Small intestine (tissue), 7 donors: ENCODE data around the gene OR6S1. TPM values are rescaled to one million over a fixed set of nuclear protein-coding genes. Genes with fewer than 3 reads are reported as not detected.
"Not testable (repeated sequence)": the region's sequence is repeated elsewhere in the genome, so short reads cannot be mapped to it uniquely, and the experiment has no call there.

ENCODE experiments used
- DNase-seq, 2 donors: peaks; one replicate each; pipeline versions ENCODE4 v3.0.0 to v3.0.0-alpha.2; 2013
- FAIRE-seq: peaks from 2 replicates; lab custom pipeline; 2012; peaks lifted over from hg19 to GRCh38; lab: Jason Lieb, UNC
- H3K27ac ChIP-seq, 3 donors: one replicate each; pipeline ENCODE4 v1.5.1; 2013; ENCODE audit warnings: low read length in 2 of 3, mild to moderate bottlenecking in 2 of 3, control low read depth in 1 of 3, inconsistent platforms in 1 of 3, low read depth in 1 of 3, moderate library complexity in 1 of 3
- H3K27me3 ChIP-seq, 3 donors: one replicate each; pipeline ENCODE4 v1.6.1; 2013; ENCODE audit warnings: low read length in 3 of 3, inconsistent platforms in 1 of 3; ENCODE audit not compliant: control insufficient read depth in 3 of 3, insufficient read depth in 3 of 3
- H3K36me3 ChIP-seq, 3 donors: one replicate each; pipeline ENCODE4 v1.6.1; 2013; ENCODE audit warnings: low read length in 3 of 3, inconsistent platforms in 1 of 3, low read depth in 1 of 3, mild to moderate bottlenecking in 1 of 3, moderate library complexity in 1 of 3; ENCODE audit not compliant: control insufficient read depth in 3 of 3, insufficient read depth in 2 of 3
- H3K4me1 ChIP-seq, 3 donors: one replicate each; pipeline ENCODE4 v1.6.1; 2013; ENCODE audit warnings: low read length in 2 of 3, inconsistent platforms in 1 of 3, low read depth in 1 of 3, mild to moderate bottlenecking in 1 of 3, moderate library complexity in 1 of 3; ENCODE audit not compliant: control insufficient read depth in 3 of 3, insufficient read depth in 2 of 3
- H3K4me3 ChIP-seq, 3 donors: one replicate each; pipeline ENCODE4 v1.5.1; 2013; ENCODE audit warnings: low read length in 3 of 3, control low read depth in 1 of 3, inconsistent platforms in 1 of 3, low read depth in 1 of 3, mild to moderate bottlenecking in 1 of 3, moderate library complexity in 1 of 3
- H3K9me3 ChIP-seq, 2 donors: one replicate each; pipeline ENCODE4 v1.6.1; 2013; ENCODE audit warnings: low read depth in 1 of 2, low read length in 1 of 2; ENCODE audit not compliant: control insufficient read depth in 2 of 2, insufficient read depth in 1 of 2
- WGBS, 3 donors: extraction: QIAGEN DNeasy Blood & Tissue Kit; methylation state at CpG; one replicate each; pipeline ENCODE4 v1.1.7; 2013; 5-methylcytosine and 5-hydroxymethylcytosine counted together
- polyA plus RNA-seq, 4 donors: library from polyadenylated mRNA; stranded (reverse) in 3 of 4; unstranded in 1 of 4; fragments of 200-250 nt in 3 of 4; fragments of 120-200 nt in 1 of 4; gene quantifications; one replicate each; pipeline versions ENCODE4 v1.2.1 to v1.2.3, GENCODE V29; 2013
- donor health status: healthy with polysubstance abuse.
- donor health status: control.
- donor health status: control.
- donor health status: Bipolar disorder and iron deficiency.
- donor health status: healthy.

Gene OR6S1
- polyA plus RNA-seq, 4 donors = not detected

- H3K36me3 ChIP-seq = no peaks in the 10 kb centered on the region
- H3K4me3 ChIP-seq = peak overlapping the region in 1 of 3 donors; percentile 1
- H3K27me3 ChIP-seq = peaks cover 0 to 24% (median 9%) of the 10 kb centered on the region in 3 donors
- WGBS, 3 donors = 5 to 34% (median 27%) methylated on average over 36 to 39 of the region's 39 CpGs
- H3K4me1 ChIP-seq = peaks cover 0 to 13% (median 9%) of the 10 kb centered on the region in 3 donors
- no peaks in the 10 kb centered on the region for H3K9me3 ChIP-seq
- no peak overlapping the region for H3K27ac ChIP-seq
- DNase-seq (peak in 1 of 2 donors; percentile 69), FAIRE-seq (no peak)
These were observed 11.8 kb upstream of the OR6S1 start for GRCh38 chr14:20652996-20653975.

- DNase-seq (no peak), FAIRE-seq (no peak)
- H3K4me1 ChIP-seq = no peaks in the 10 kb centered on the region
- WGBS, 3 donors = 82 to 91% (median 88%) methylated on average over 1 of the region's 1 CpG
- H3K9me3 ChIP-seq = no peaks in the 10 kb centered on the region
- no peak overlapping the region for H3K27ac ChIP-seq
- H3K36me3 ChIP-seq = no peaks in the 10 kb centered on the region
- H3K4me3 ChIP-seq = no peak overlapping the region
- peaks cover 0 to 9% (median 0%) of the 10 kb centered on the region in 3 donors for H3K27me3 ChIP-seq
These were observed 4.0 kb upstream of the OR6S1 start for GRCh38 chr14:20645481-20645880.

- Histone ChIP-seq H3K27ac (no peak overlapping the region), H3K4me3 (no peak overlapping the region), H3K27me3 (peaks cover 0 to 5% (median 0%) of the 10 kb centered on the region in 3 donors), H3K4me1 (no peaks in the 10 kb centered on the region), H3K36me3 (no peaks in the 10 kb centered on the region), H3K9me3 (no peaks in the 10 kb centered on the region)
- DNase-seq = no peak
- no peak for FAIRE-seq
- 93 to 100% (median 100%) methylated on average over 2 of the region's 2 CpGs for WGBS, 3 donors
These were observed 3.0 kb upstream of the OR6S1 start for GRCh38 chr14:20644520-20644919.

- not testable (repeated sequence) for H3K27ac ChIP-seq, H3K27me3 ChIP-seq, H3K4me1 ChIP-seq, FAIRE-seq, H3K4me3 ChIP-seq, H3K9me3 ChIP-seq, DNase-seq, H3K36me3 ChIP-seq
- 6 to 22% (median 17%) methylated on average over 3 of the region's 3 CpGs for WGBS, 3 donors
These were observed 1.3 kb upstream of the OR6S1 start for GRCh38 chr14:20642755-20643154.

- WGBS, 3 donors = 87 to 95% (median 90%) methylated on average over 7 of the region's 7 CpGs
- no peak for FAIRE-seq
These were observed 691 bp upstream of the OR6S1 start for GRCh38 chr14:20642182-20642581.

GRCh38 chr14:20632831-20633691 is 8.4 kb downstream of the OR6S1 start:
- DNase-seq (peak; percentile 52 to 72), FAIRE-seq (no peak)
- H3K9me3 ChIP-seq = no peaks in the 10 kb centered on the region
- 5 to 27% (median 22%) methylated on average over 45 of the region's 45 CpGs for WGBS, 3 donors
- H3K4me3 ChIP-seq = peak overlapping the region; percentile 21 to 48 (median 26)
- peaks cover 0 to 5% (median 0%) of the 10 kb centered on the region in 3 donors for H3K4me1 ChIP-seq
- H3K27ac ChIP-seq = no peak overlapping the region
- H3K27me3 ChIP-seq = peaks cover 0 to 40% (median 0%) of the 10 kb centered on the region in 3 donors
- H3K36me3 ChIP-seq = no peaks in the 10 kb centered on the region

More at GRCh38 chr14:20642182-20642581, 691 bp upstream of the OR6S1 start:
- no peaks in the 10 kb centered on the region for H3K4me1 ChIP-seq
- H3K27me3 ChIP-seq = peaks cover 0 to 5% (median 0%) of the 10 kb centered on the region in 3 donors
- H3K27ac ChIP-seq = no peak overlapping the region
- H3K4me3 ChIP-seq = no peak overlapping the region
- no peaks in the 10 kb centered on the region for H3K9me3 ChIP-seq
- H3K36me3 ChIP-seq = no peaks in the 10 kb centered on the region
- DNase-seq = no peak

- peaks cover 0 to 5% (median 0%) of the 10 kb centered on the region in 3 donors for H3K4me1 ChIP-seq
- whole genome bisulfite sequencing, 3 donors = 1 to 2% (median 1%) methylated on average over 19 of the region's 19 CpGs
- no peaks in the 10 kb centered on the region for H3K9me3 ChIP-seq
- FAIRE-seq (no peak), DNase-seq (peak in 1 of 2 donors; percentile 28)
- H3K4me3 ChIP-seq = peak overlapping the region; percentile 21 to 48 (median 26)
- H3K27ac ChIP-seq = no peak overlapping the region
- peaks cover 0 to 46% (median 0%) of the 10 kb centered on the region in 3 donors for H3K27me3 ChIP-seq
- no peaks in the 10 kb centered on the region for H3K36me3 ChIP-seq
These were observed 9.1 kb downstream of the OR6S1 start for GRCh38 chr14:20632448-20632830.

- Histone ChIP-seq H3K4me1 (peaks cover 0 to 5% (median 0%) of the 10 kb centered on the region in 3 donors), H3K4me3 (peak overlapping the region in 2 of 3 donors; percentile 34 to 48), H3K27ac (no peak overlapping the region), H3K27me3 (peaks cover 0 to 48% (median 0%) of the 10 kb centered on the region in 3 donors), H3K9me3 (no peaks in the 10 kb centered on the region), H3K36me3 (no peaks in the 10 kb centered on the region)
- 1 to 3% (median 1%) methylated on average over 18 of the region's 18 CpGs for WGBS, 3 donors
- FAIRE-seq (no peak), DNase-seq (peak; percentile 59 to 70)
These were observed 9.6 kb downstream of the OR6S1 start for GRCh38 chr14:20631880-20632389.
